K562 (cell line): ENCODE data around the gene CMTM1. TPM values are rescaled to one million over a fixed set of nuclear protein-coding genes. Genes with fewer than 3 reads are reported as not detected.

Experiments
- FOSL1 ChIP-seq: fragments of 200-800 bp; sonication (Bioruptor generic); conservative IDR thresholded peaks from 2 replicates; pipeline ENCODE4 v1.6.1; 2016; ENCODE audit warnings: missing genetic modification characterization, missing compliant biosample characterization
- IFI16 ChIP-seq: fragments of 250-450 bp; sonication (Bioruptor Pico); IDR thresholded peaks from 2 replicates; pipeline ENCODE4 v2.1.2; 2022; ENCODE audit warnings: mild to moderate bottlenecking, inconsistent platforms
- KLF1 ChIP-seq: fragments of 450-650 bp; IDR thresholded peaks from 2 replicates; pipeline ENCODE4 v1.6.1; 2016; ENCODE audit warnings: missing genetic modification characterization, missing compliant biosample characterization
- MED1 ChIP-seq: sonication (generic); formaldehyde crosslinking; IDR thresholded peaks from 2 replicates; pipeline ENCODE4 v1.8.1; 2023; ENCODE audit warnings: missing genetic modification reagents, borderline replicate concordance
- POLR2H ChIP-seq: IDR thresholded peaks from 2 replicates; pipeline ENCODE4 v1.6.1; 2016; ENCODE audit warnings: missing genetic modification characterization, low read depth, mild to moderate bottlenecking, control low read depth, missing compliant biosample characterization, moderate library complexity
- SAFB2 ChIP-seq: fragments of 200-400 bp; formaldehyde crosslinking; IDR thresholded peaks from 2 replicates; pipeline ENCODE4 v1.6.1; 2018; ENCODE audit warnings: borderline replicate concordance, low read length, low read depth, moderate library complexity; ENCODE audit not compliant: severe bottlenecking
- SMAD2 ChIP-seq: fragments of 150-350 bp; IDR thresholded peaks from 2 replicates; pipeline ENCODE4 v1.6.1; 2014; ENCODE audit warnings: low read depth, mild to moderate bottlenecking, low read length
- ZC3H11A ChIP-seq: IDR thresholded peaks from 2 replicates; pipeline ENCODE4 v1.6.1; 2012; ENCODE audit warnings: low read depth, low read length, improper control_type of control experiment
- ZFPM2 ChIP-seq: fragments of 250-450 bp; sonication (Bioruptor Pico); IDR thresholded peaks from 2 replicates; pipeline ENCODE4 v1.5.1; 2022; ENCODE audit warnings: mild to moderate bottlenecking
- polyA plus RNA-seq, 8 experiments: library from polyadenylated mRNA; depleted of rRNA in 4 of 8; stranded (reverse) in 5 of 8; unstranded in 3 of 8; fragments of >200 nt; fragmentation: Nextera tagmentation in 2 of 8; fragmentation: Illumina TruSeq in 1 of 8; extraction: Ambion mirVana in 2 of 8; extraction: Trizol in 1 of 8; gene quantifications; 2 replicates each; pipeline versions ENCODE4 v1.2.1 to v1.2.3, GENCODE V29; 2011 to 2014; ENCODE audit warnings: inconsistent platforms in 1 of 8, missing spikeins in 1 of 8
- total RNA-seq, 7 experiments: library from RNA; depleted of rRNA in 6 of 7; stranded (reverse); fragments of >200 nt in 6 of 7; fragmentation: Illumina TruSeq in 2 of 7; extraction: Trizol in 2 of 7; gene quantifications; 2 replicates each; pipeline versions ENCODE4 v1.2.1 to v1.2.3, GENCODE V29; 2011 to 2021; ENCODE audit warnings: low replicate concordance in 1 of 7
- TF ChIP-seq, protein P1 (sequence below): fragments of 250-450 bp; sonication (Bioruptor Pico); IDR thresholded peaks from 2 replicates; pipeline ENCODE4 v1.5.0; 2020; ENCODE audit warnings: mild to moderate bottlenecking
- TF ChIP-seq, protein P2 (sequence below): fragments of 250-450 bp; sonication (Bioruptor Pico); IDR thresholded peaks from 2 replicates; pipeline ENCODE4 v1.5.0; 2021; ENCODE audit warnings: mild to moderate bottlenecking, borderline replicate concordance
- TF ChIP-seq, protein P3 (sequence below): sonication (generic); formaldehyde crosslinking; IDR thresholded peaks from 2 replicates; pipeline ENCODE4 v1.8.0; 2022; ENCODE audit warnings: mild to moderate bottlenecking, low read depth, missing genetic modification reagents
- TF ChIP-seq, protein P4 (sequence below): sonication (generic); formaldehyde crosslinking; IDR thresholded peaks from 2 replicates; pipeline ENCODE4 v1.4.0; 2020; ENCODE audit warnings: mild to moderate bottlenecking, missing genetic modification reagents
- TF ChIP-seq, protein P5 (sequence below): fragments of 250-450 bp; sonication (Bioruptor Pico); IDR thresholded peaks from 2 replicates; pipeline ENCODE4 v1.8.0; 2021; ENCODE audit warnings: moderate library complexity, mild to moderate bottlenecking, inconsistent platforms
- TF ChIP-seq, protein P6 (sequence below): sonication (generic); formaldehyde crosslinking; IDR thresholded peaks from 2 replicates; pipeline ENCODE4 v1.8.0; 2023; ENCODE audit warnings: mild to moderate bottlenecking, missing genetic modification reagents

Gene CMTM1
- total and polyA plus RNA-seq, 9 of the 15 experiments (the other 6 are each of a cell fraction or from before 2014, with no cell fraction given), result 0.25 to 2.6 (median 1.1) TPM; not detected in 2

DNA sequence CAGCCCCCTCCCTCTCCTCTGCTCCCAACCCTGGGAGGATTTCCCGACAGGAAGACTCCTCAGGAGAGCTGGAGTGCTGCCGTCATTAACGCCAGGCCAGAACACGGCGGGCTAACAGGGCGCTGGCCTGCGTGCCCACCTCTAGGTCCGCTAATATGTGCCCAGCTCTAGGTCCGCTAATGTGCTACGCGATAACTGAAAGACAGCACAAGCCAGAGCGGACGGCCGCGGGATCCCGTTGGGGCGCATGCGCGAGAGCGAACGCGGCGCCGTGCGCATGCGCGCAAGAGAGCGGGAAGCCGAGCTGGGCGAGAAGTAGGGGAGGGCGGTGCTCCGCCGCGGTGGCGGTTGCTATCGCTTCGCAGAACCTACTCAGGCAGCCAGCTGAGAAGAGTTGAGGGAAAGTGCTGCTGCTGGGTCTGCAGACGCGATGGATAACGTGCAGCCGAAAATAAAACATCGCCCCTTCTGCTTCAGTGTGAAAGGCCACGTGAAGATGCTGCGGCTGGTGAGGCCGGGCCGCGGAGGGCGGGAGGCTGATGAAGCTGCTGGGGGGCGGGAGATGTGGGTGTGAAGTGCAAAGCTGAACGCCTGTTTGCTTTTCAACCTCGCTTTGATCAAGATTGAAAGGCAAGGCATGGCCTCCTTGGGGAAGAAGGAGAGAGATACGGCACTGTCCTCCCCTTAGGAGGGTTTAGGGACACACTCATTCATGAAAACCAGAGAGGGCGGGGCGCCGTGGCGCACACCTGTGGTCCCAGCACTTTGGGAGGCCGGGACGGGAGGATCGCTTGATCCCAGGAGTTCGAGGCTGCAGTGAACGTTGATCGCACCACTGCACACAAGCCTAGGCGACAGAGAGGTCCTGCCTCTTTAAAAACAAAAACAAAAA is 13.7 kb upstream of the CMTM1 start, which contains the start of gene CKLF (continued):
- TF ChIP-seq, protein P1, sequence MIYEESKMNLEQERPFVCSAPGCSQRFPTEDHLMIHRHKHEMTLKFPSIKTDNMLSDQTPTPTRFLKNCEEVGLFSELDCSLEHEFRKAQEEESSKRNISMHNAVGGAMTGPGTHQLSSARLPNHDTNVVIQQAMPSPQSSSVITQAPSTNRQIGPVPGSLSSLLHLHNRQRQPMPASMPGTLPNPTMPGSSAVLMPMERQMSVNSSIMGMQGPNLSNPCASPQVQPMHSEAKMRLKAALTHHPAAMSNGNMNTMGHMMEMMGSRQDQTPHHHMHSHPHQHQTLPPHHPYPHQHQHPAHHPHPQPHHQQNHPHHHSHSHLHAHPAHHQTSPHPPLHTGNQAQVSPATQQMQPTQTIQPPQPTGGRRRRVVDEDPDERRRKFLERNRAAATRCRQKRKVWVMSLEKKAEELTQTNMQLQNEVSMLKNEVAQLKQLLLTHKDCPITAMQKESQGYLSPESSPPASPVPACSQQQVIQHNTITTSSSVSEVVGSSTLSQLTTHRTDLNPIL (CRISPR knock-in tag), result no peak
- TF ChIP-seq KLF1 (no peak), IFI16 (no peak), ZC3H11A (no peak), MED1 (CRISPR knock-in tag) (no peak), ZFPM2 (CRISPR knock-in tag) (no peak), POLR2H (tag) (peak; percentile 71), SMAD2 (no peak), SAFB2 (no peak), FOSL1 (no peak)
- TF ChIP-seq, protein P2, sequence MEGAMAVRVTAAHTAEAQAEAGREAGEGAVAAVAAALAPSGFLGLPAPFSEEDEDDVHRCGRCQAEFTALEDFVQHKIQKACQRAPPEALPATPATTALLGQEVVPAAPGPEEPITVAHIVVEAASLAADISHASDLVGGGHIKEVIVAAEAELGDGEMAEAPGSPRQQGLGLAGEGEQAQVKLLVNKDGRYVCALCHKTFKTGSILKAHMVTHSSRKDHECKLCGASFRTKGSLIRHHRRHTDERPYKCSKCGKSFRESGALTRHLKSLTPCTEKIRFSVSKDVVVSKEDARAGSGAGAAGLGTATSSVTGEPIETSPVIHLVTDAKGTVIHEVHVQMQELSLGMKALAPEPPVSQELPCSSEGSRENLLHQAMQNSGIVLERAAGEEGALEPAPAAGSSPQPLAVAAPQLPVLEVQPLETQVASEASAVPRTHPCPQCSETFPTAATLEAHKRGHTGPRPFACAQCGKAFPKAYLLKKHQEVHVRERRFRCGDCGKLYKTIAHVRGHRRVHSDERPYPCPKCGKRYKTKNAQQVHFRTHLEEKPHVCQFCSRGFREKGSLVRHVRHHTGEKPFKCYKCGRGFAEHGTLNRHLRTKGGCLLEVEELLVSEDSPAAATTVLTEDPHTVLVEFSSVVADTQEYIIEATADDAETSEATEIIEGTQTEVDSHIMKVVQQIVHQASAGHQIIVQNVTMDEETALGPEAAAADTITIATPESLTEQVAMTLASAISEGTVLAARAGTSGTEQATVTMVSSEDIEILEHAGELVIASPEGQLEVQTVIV, result no peak
- TF ChIP-seq, protein P3, sequence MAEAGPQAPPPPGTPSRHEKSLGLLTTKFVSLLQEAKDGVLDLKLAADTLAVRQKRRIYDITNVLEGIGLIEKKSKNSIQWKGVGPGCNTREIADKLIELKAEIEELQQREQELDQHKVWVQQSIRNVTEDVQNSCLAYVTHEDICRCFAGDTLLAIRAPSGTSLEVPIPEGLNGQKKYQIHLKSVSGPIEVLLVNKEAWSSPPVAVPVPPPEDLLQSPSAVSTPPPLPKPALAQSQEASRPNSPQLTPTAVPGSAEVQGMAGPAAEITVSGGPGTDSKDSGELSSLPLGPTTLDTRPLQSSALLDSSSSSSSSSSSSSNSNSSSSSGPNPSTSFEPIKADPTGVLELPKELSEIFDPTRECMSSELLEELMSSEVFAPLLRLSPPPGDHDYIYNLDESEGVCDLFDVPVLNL (CRISPR knock-in tag), result peak; percentile 80
- TF ChIP-seq, protein P4, sequence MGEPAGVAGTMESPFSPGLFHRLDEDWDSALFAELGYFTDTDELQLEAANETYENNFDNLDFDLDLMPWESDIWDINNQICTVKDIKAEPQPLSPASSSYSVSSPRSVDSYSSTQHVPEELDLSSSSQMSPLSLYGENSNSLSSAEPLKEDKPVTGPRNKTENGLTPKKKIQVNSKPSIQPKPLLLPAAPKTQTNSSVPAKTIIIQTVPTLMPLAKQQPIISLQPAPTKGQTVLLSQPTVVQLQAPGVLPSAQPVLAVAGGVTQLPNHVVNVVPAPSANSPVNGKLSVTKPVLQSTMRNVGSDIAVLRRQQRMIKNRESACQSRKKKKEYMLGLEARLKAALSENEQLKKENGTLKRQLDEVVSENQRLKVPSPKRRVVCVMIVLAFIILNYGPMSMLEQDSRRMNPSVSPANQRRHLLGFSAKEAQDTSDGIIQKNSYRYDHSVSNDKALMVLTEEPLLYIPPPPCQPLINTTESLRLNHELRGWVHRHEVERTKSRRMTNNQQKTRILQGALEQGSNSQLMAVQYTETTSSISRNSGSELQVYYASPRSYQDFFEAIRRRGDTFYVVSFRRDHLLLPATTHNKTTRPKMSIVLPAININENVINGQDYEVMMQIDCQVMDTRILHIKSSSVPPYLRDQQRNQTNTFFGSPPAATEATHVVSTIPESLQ (CRISPR knock-in tag), result peak; percentile 97; the same call in 1 of the 2 replicates
- TF ChIP-seq, protein P5, sequence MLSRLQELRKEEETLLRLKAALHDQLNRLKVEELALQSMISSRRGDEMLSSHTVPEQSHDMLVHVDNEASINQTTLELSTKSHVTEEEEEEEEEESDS (CRISPR knock-in tag), result no peak
- TF ChIP-seq, protein P6, sequence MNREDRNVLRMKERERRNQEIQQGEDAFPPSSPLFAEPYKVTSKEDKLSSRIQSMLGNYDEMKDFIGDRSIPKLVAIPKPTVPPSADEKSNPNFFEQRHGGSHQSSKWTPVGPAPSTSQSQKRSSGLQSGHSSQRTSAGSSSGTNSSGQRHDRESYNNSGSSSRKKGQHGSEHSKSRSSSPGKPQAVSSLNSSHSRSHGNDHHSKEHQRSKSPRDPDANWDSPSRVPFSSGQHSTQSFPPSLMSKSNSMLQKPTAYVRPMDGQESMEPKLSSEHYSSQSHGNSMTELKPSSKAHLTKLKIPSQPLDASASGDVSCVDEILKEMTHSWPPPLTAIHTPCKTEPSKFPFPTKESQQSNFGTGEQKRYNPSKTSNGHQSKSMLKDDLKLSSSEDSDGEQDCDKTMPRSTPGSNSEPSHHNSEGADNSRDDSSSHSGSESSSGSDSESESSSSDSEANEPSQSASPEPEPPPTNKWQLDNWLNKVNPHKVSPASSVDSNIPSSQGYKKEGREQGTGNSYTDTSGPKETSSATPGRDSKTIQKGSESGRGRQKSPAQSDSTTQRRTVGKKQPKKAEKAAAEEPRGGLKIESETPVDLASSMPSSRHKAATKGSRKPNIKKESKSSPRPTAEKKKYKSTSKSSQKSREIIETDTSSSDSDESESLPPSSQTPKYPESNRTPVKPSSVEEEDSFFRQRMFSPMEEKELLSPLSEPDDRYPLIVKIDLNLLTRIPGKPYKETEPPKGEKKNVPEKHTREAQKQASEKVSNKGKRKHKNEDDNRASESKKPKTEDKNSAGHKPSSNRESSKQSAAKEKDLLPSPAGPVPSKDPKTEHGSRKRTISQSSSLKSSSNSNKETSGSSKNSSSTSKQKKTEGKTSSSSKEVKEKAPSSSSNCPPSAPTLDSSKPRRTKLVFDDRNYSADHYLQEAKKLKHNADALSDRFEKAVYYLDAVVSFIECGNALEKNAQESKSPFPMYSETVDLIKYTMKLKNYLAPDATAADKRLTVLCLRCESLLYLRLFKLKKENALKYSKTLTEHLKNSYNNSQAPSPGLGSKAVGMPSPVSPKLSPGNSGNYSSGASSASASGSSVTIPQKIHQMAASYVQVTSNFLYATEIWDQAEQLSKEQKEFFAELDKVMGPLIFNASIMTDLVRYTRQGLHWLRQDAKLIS (CRISPR knock-in tag), result peak; percentile 93
